HG02973 (cell line): Measurements from ENCODE around the gene XYLB.
A peak's percentile ranks its signal among the peaks of the same experiment; 100 is the strongest.

Experiments used
- ATAC-seq: cut with Tn5 transposase; IDR thresholded peaks from one replicate; pipeline ENCODE4 v1.9.1; 2021; ENCODE audit warnings: moderate library complexity; ENCODE audit not compliant: unreplicated experiment

The XYLB gene

DNA sequence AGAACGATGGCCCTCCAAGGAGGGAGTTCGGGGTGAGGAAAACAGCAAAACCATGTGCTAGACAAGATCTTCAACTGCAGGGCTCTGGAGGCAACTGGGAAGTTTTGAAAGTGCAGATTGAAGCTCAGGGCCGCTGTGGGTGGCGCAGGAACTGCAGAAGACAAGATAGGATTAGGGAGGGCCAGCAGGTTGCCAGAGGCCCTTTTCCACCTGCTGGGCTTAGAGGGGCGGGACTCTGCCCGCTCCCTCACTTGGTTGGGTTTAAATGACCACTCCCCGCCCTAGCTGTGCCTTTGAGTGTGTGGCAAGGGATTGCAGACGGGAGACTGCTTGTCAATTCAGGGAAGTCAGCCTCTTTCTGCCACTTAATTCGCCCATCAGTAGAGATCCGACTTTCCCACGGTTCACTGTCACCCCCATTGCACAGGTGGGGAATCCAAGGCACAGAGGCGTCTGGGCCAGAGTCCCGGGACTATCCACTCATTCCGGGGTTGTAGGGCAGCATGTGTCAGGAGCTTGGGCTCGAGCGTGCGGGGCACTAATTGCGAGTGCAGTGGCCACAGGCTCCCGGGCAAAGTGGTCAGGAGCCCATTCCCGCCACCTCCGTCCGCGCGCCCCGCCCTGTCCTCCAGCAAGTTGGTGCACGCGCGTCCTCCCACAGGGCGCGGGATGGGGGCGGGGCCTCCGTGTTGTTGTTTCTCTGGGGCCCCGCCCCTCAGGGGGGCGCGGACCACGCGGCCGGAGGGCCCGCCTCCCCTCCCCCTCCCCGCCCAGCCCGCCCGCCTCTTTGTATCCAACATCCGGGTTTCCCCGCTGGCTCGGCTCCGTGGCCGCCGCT, 106.7 kb downstream of the XYLB start, which contains the start of gene ACVR2B:
Gene ACVR2B, plus strand, starts transcription at position 816 of the 838 bp plus-strand sequence. CDS start 433 bp downstream, outside the sequence.
- ATAC-seq: peak; percentile 34

DNA sequence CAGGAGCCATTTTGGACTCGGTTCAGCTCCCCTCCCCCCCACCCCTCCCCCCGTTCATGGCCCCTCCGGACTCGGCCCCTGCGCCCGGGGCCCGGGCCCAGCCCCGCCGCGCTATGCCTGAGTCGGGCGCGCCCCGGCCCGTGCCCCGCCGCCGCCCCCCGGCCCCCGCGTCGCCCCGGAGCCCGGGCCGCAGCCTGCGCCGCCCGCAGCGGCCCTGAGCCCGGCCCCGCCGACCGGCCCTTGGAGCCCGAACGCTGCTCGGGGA, 107.3 kb downstream of the XYLB start:
- no peak for ATAC-seq

DNA sequence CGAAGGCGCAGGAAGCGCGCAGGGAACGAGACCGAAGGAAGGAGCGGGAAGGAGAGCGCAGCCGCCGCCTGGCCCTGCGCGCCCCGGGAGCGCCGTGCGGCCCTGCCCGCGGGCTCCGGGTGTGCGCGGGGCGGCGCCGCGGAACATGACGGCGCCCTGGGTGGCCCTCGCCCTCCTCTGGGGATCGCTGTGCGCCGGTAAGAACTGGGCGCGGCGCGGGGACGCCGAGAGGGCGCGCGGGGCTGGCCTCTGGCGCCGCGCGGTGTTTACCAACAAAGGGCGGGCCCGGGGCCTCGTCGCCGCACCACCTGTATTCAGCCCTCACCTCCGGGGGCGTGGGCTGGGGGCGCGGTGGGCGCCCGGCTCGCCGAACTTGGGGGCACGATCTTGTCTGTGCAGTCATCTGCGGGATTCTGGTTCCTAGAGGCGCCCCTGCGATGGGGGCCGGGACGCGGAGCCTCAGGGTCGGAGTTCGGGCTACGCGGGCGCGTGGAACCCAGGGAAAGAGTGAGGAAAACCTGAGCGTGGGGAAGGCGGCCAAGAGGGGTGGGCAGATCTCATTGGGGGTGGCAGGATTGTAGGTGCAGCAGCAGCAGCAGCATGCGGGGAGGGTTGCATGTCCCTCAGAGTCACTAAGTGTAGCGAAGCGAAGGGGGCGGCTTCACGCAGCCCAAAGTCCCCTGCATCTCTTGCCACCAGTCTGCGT, 107.7 kb downstream of the XYLB start:
- peak; percentile 25 for ATAC-seq

DNA sequence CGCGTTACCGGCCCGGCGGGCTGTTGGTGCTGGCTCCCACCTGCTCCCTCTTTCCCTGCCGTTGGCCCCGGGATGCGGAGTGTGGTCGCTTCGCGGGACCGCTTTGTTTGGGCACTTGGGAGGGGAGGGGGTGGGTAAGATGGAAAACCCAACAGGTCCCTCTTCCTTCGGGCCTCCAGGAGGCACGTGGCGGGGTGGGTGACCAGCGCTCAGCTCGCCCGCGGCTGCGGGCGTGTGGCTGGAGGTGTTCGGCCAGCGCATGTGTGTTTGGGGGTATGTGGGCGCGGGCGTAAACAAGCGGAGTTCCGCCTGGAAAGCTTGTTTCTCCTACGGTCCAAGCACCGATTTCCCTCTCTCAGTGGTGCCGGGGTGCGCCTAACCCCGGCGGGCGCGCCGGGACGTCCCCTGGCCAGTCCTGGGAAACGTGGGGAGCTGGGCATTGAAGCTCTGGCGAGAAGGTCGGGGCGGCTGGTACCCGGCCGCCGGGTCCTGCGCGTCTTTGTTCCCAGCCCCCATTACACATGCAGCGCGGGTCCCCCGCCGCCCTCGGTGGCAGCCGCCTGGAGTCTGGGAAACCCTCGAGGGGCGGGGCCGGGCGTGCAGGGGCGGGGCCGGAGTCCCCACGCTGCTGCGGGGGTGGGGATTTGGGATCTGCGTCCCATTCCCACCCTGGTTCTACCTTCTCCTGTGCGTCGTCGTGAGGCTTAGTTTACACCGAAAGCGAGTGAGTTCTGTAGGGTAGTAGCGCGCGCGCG, 108.5 kb downstream of the XYLB start:
- ATAC-seq: no peak

DNA sequence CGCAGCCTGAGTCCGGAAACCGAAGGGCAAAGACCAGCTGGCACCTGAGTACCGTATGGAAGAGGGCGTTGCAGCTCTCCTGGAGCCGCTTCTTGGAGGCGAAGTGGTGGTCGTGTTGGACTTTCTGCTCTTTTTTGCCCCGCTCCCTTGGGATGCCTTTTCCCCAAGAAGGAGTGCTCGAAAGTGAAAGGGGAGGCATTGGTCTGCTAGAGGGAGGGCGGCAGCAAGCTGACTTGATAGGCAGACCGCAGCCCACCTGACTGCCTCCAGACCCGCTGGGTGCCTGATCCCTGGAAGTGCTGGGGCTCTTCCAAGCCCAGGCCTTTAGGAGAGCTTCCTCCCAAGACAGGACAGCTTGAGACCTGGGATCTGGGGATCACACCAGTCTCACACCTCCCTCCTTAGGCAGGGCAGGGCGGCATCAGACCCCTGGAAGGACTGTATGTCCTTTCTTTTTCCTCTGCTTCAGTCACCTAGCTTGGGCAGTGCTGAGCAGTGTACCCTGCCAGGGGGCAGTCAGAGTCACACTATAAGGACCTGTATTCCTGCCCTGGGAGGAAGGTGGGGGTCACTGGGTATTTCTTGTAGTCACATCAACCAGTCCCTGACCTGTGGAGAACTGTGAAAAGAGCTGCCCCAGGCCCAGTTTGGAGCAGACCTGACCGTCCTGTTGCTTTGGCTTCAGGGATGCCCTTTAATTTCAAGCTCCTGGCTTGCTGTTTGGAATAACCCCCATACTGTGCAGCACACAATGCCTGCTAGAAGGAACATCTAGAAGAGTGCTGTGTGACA, 109.2 kb downstream of the XYLB start:
- ATAC-seq: no peak

DNA sequence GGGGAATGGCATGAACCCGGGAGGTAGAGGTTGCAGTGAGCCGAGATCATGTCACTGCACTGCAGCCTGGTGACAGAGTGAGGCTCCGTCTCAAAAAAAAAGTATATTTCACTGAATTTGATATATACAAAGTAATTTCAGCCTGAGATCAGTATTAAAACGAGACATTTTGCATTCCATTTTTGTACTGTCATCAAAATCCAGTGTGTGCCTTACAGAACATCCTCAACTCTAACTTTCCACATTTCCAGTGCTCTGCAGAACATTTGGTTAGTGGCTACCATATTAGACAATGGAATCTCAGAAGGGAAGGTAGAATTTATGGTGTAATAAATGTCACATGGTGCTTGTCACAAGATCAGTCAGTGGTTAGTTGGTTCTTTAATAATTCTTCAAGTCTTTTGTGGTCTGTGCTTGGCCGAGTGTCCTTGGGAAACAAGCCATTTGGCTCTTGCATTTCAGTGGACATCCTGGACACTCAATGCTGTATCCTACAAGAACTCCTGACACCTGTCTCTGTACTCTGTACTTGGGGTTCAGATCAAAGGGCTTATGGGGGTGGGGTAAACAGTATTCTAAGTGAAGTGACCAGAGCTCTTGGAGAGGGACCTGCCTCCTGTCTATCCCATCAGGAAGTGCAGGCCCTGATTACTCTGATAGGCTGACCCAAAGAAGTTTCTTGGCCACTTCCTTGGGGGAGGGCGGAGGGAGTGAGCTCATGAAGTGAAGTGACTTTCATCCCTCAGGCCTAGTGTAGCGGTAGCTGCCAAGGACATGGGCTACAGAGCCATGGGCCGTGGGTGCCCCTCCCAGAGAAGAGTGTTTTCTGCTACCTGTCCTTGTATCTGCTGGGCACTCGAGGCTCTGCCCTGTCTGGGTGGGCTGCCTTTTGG, 110.8 kb downstream of the XYLB start:
- ATAC-seq: no peak

DNA sequence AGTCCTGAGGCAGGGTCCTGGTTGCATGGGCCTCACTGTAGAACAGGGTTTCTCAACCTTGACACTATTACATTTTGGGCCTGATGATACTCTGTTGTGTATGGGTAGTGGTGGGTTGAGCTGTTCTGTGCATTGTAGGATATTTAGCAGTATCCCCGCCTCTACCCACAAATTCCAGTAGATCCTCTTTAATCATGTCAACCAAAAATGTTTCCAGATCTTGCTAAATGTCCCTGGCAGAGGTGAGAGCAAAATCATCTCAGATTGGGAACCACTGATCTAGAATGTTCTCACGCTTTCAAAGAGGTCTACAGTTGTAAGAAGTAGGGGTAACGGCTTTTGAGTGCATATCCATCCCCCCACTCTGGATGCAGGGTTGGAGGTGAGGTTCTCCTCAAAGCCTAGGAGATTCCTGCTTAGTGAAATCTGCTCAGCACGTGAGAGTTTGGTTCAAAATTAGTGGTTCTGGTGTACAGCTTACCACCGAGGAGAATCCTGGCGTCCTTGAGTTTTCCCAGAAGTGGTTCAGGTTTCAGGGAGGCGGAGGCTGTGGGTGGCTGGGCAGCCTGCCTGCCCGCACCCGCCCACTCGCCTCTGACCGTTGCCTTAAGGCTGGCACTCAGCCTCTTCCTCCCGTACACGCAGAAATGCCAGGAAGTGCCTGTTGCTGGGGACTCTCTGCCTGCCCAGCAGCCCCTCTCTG, 112.4 kb downstream of the XYLB start:
- no peak for ATAC-seq

DNA sequence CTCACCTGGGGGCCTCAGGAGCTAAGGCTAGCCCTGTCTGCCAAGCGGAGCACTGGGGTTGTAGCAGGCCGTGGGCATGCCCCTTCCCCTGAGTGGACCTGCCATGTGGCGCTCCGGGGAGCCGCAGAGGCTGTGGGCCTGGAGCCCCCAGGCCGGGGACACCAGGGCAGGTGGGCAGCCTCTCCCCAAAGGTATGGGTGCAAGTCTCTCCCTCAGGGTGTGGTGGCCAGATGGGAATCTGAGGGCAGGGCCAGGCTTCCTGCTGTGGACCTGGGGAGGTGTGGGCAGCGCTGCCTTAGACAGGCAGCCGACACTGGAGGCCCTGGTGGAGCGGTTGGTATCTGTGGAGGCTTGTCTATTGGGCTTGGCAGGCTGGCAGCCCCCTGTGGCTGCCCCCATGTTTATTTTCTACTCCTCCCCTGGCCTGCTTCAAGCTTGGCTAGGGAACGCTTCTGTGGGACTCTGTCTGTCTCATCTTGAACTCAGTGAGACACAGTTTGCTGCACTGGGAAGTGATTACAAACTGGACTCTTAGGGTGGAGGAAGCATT, 113.0 kb downstream of the XYLB start:
- ATAC-seq: no peak

DNA sequence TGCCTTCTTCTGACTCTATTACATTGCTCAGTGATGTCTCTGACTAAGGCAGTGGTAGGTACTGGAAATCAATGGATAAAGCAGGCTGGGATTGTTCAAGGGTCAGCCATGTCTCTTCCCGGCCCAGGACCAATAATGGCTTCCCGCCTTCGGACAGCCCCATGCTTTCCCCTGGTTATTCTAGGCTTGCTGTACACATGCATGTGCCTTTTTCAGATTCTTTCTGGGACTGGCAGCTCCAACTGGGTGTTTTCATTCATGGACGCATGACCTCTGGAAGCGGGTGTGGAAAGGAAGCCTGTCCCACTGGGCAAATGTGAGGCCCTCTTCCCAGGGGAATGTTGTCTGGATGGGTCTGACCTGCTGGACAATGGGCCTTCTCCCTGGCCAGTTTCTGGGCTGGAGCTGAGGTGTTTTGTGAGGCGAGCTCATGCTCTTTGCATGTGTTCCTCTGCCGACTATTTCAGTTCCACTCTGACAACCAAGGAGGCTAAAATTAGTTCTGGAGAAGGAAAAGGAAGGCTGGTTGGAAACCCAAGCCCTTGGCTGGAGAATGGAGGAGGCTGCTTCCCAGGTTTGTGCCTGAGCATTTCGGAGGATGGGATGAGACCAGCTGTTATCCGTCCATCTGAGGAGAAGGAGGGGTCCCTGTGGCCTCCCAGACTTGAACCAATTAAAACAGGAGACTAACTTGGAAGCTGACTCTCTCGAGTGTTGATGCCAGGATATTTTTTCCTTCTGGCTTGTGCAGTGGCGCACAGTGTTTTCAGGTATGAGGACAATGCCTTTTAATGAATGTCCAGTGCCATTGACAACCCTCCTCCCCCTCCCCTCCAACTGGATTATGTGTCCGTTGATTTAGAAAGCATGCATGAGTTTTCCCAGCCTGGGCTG, 114.0 kb downstream of the XYLB start:
- no peak for ATAC-seq
